Vagina (tissue), 2 donors: ENCODE measurements around the gene GMPPA. TPM values are rescaled to one million over a fixed set of nuclear protein-coding genes. Genes with fewer than 3 reads are reported as not detected.

Source experiments
- DNase-seq, 2 donors: peaks; one replicate each; pipeline ENCODE4 v3.0.0-alpha.2; 2017; ENCODE audit errors: extremely low spot score in 2 of 2
- H3K27ac ChIP-seq: fragments of 200-600 bp; sonication (generic); one replicate; pipeline ENCODE4 v1.5.1; 2019
- H3K27me3 ChIP-seq: fragments of 200-600 bp; sonication (generic); one replicate; pipeline ENCODE4 v1.5.1; 2019
- H3K36me3 ChIP-seq, 2 donors: fragments of 200-600 bp; sonication (generic); one replicate each; pipeline ENCODE4 v1.5.1; 2017 to 2019
- H3K4me1 ChIP-seq: fragments of 200-600 bp; sonication (generic); one replicate; pipeline ENCODE4 v1.5.1; 2019
- H3K4me3 ChIP-seq, 2 donors: fragments of 200-600 bp; sonication (generic); 1 replicate in 1 of 2; 2 replicates in 1 of 2; pipeline ENCODE4 v1.5.1; 2016 to 2019
- H3K9me3 ChIP-seq: fragments of 200-600 bp; sonication (generic); one replicate; pipeline ENCODE4 v1.5.1; 2019
- CTCF ChIP-seq, 3 experiments: fragments of 450-650 bp in 2 of 3; fragments of 200-600 bp in 1 of 3; sonication (generic) in 1 of 3; IDR thresholded peaks; one replicate each; pipeline ENCODE4 v1.5.1; 2017 to 2019; ENCODE audit warnings: antibody characterized with exemption in 3 of 3, mild to moderate bottlenecking in 2 of 3, moderate library complexity in 2 of 3
- POLR2A ChIP-seq, 2 donors: fragments of 450-650 bp; IDR thresholded peaks; one replicate each; pipeline ENCODE4 v1.6.1; 2017; ENCODE audit warnings: antibody characterized with exemption in 2 of 2, mild to moderate bottlenecking in 2 of 2, moderate library complexity in 2 of 2
- POLR2AphosphoS5 ChIP-seq, 2 donors: sonication (generic); formaldehyde crosslinking; IDR thresholded peaks; one replicate each; pipeline ENCODE4 v1.9.0; 2017; ENCODE audit warnings: antibody characterized with exemption in 2 of 2, mild to moderate bottlenecking in 2 of 2, low read depth in 1 of 2; ENCODE audit not compliant: insufficient read depth in 1 of 2
- intact Hi-C: fragments of 100-400 bp; cut with DNase I; formaldehyde crosslinking; loops from one replicate; pipeline ENCODE4 v1.15.1; 2023
- total RNA-seq: library from RNA; depleted of rRNA; stranded (reverse); fragments of >200 nt; gene quantifications from one replicate; pipeline ENCODE4 v1.2.3, GENCODE V29; 2016

The GMPPA gene
- total RNA-seq, 1 donor from 2014 or later: 35.4 TPM

- no peak for DNase-seq
- H3K4me3 ChIP-seq: peak overlapping the region; percentile 71 to 84
- H3K27ac ChIP-seq: peak overlapping the region; percentile 95
- H3K9me3 ChIP-seq: no peaks in the 10 kb centered on the region
- TF ChIP-seq POLR2A (IDR thresholded peaks at IDR 0.05) (no peak), POLR2AphosphoS5 (IDR thresholded peaks at IDR 0.05; ENCODE audit: insufficient read depth in 1 of 2, low read depth in 1 of 2) (no peak), CTCF (IDR thresholded peaks at IDR 0.05) (no peak)
- H3K27me3 ChIP-seq: no peaks in the 10 kb centered on the region
- intact Hi-C loops: loop anchor here (5.0 kb wide), 1 partner anchor 143 kb away; no protein-coding TSS in a partner anchor
- H3K4me1 ChIP-seq: peaks cover 35% of the 10 kb centered on the region
- peaks cover 0 to 6% of the 10 kb centered on the region in 2 donors for H3K36me3 ChIP-seq
These were observed 292 bp downstream of the GMPPA start for GRCh38 chr2:219499058-219499307.

- Histone ChIP-seq H3K36me3 (peaks cover 0 to 12% of the 10 kb centered on the region in 2 donors), H3K4me1 (peaks cover 35% of the 10 kb centered on the region), H3K27ac (peak overlapping the region; percentile 4), H3K9me3 (no peaks in the 10 kb centered on the region), H3K27me3 (no peaks in the 10 kb centered on the region), H3K4me3 (peak overlapping the region; percentile 71 to 84)
- intact Hi-C loops: loop anchor here (5.0 kb wide), 1 partner anchor 143 kb away; no protein-coding TSS in a partner anchor
- no peak for DNase-seq
- TF ChIP-seq POLR2AphosphoS5 (IDR thresholded peaks at IDR 0.05; ENCODE audit: insufficient read depth in 1 of 2, low read depth in 1 of 2): no peak
- TF ChIP-seq CTCF (IDR thresholded peaks at IDR 0.05): no peak
- no peak for TF ChIP-seq POLR2A (IDR thresholded peaks at IDR 0.05)
These were observed 864 bp downstream of the GMPPA start for GRCh38 chr2:219499555-219499954.

- Histone ChIP-seq H3K27me3 (no peaks in the 10 kb centered on the region), H3K27ac (no peak overlapping the region), H3K36me3 (peaks cover 0 to 16% of the 10 kb centered on the region in 2 donors), H3K4me3 (no peak overlapping the region), H3K4me1 (peaks cover 35% of the 10 kb centered on the region), H3K9me3 (no peaks in the 10 kb centered on the region)
- TF ChIP-seq POLR2A (IDR thresholded peaks at IDR 0.05) (no peak), POLR2AphosphoS5 (IDR thresholded peaks at IDR 0.05; ENCODE audit: insufficient read depth in 1 of 2, low read depth in 1 of 2) (no peak), CTCF (IDR thresholded peaks at IDR 0.05) (no peak)
- no peak for DNase-seq
- intact Hi-C loops: no loop called here
These were observed 1.4 kb downstream of the GMPPA start for GRCh38 chr2:219500135-219500534.

GRCh38 chr2:219501849-219502248, 3.2 kb downstream of the GMPPA start:
- Histone ChIP-seq H3K9me3 (no peaks in the 10 kb centered on the region), H3K27me3 (no peaks in the 10 kb centered on the region), H3K27ac (no peak overlapping the region), H3K4me3 (no peak overlapping the region), H3K36me3 (peaks cover 0 to 31% of the 10 kb centered on the region in 2 donors), H3K4me1 (peaks cover 31% of the 10 kb centered on the region)
- intact Hi-C loops: no loop called here
- no peak for DNase-seq
- TF ChIP-seq CTCF (IDR thresholded peaks at IDR 0.05): no peak
- no peak for TF ChIP-seq POLR2AphosphoS5 (IDR thresholded peaks at IDR 0.05; ENCODE audit: insufficient read depth in 1 of 2, low read depth in 1 of 2)
- TF ChIP-seq POLR2A (IDR thresholded peaks at IDR 0.05): no peak

GRCh38 chr2:219502618-219503017, 3.9 kb downstream of the GMPPA start:
- TF ChIP-seq POLR2A (IDR thresholded peaks at IDR 0.05) (no peak), CTCF (IDR thresholded peaks at IDR 0.05) (no peak), POLR2AphosphoS5 (IDR thresholded peaks at IDR 0.05; ENCODE audit: insufficient read depth in 1 of 2, low read depth in 1 of 2) (no peak)
- no peak for DNase-seq
- no peaks in the 10 kb centered on the region for H3K27me3 ChIP-seq
- H3K36me3 ChIP-seq: peaks cover 0 to 35% of the 10 kb centered on the region in 2 donors
- H3K4me3 ChIP-seq: no peak overlapping the region
- H3K9me3 ChIP-seq: no peaks in the 10 kb centered on the region
- H3K4me1 ChIP-seq: peaks cover 23% of the 10 kb centered on the region
- intact Hi-C loops: no loop called here
- no peak overlapping the region for H3K27ac ChIP-seq
